NCI-H187 (cell line): Measurements from ENCODE around the gene INPP5J.
"Not testable (repeated sequence)": the region's sequence is repeated elsewhere in the genome, so short reads cannot be mapped to it uniquely, and the experiment has no call there.

Experiments used
- DNase-seq, 2 experiments: peaks; one replicate each; lab custom pipeline; 2025; lab: John Stamatoyannopoulos, UW

Gene INPP5J

DNA sequence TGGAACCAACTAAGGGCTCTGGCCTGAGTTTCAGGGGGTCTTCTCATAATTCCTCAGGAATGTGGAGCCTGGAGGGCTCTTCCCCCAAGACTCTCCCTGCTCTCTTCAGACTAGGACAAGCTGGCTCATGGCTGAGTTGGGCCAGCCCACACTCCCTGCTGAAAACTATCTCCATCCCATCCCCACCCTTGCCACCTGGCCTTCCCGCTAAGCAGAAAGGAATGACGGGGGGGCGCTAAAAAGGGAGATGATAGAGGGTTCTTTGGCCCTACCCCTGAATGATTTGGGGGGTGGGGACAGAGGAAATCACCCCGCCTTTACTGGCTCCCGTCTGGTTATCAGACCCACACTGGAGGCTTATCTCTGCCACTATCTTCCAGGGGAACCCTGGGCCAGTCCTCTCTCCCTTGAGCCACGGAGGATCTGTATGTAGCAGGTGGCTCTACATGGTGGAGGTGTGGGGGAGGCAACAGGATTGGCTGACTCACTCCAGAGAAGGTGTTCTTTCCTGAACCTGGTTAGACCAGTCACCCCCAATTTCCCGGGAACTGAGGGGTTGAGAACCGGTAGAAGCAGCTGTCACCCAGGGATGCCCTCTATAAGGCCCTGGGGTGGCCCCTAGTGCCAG lies 35.9 kb upstream of the INPP5J start:
- DNase-seq, result no peak

DNA sequence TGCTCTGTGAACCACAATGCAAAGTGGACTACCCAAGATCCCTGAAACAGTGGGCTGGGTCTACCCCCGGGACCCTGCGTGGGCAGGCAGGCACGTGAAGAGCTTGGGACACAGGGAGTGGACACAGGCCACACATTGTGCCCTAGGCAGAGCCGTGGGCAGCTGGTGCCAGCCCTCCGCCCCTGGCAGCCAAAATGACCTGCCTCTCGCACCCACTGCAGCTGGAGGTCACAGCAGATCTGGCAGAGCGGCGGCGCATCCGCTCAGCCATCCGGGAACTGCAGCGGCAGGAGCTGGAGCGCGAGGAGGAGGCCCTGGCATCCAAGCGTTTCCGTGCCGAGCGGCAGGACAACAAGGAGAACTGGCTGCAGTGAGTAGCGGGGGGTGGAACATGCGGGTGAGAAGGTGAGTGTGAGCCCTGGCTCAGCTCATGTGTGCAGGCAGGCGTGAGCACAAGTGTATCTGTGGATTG lies 35.0 kb upstream of the INPP5J start:
- DNase-seq, result no peak

DNA sequence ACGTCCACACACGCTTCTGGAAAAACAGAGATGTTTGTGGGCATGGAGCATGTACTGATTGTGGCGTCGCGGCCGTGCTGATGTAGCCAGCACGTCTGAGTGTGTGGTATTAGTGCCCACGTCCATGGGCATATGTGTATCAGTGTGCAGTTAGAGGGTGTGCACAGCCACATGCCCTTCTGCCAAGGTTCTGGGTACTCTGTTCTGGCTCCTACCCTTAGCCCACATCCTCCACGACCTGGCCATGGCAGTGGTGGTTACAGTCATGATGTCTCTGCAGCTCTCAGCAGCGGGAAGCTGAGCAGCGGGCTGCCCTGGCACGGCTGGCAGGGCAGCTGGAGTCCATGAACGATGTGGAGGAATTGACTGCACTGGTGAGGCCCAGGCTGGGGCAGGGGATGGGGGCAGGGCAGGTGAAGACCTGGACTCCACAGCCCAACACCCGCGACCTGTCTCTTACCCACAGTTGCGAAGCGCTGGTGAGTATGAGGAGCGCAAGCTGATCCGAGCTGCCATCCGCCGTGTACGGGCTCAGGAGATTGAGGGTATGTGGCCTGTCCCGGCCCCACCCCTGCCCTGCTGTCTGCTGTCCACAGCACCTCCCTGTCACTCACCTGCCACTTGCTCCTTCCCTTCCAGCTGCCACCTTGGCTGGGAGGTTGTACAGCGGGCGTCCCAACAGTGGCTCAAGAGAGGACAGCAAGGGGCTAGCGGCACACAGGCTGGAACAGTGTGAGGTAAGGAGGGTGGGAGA lies 34.4 kb upstream of the INPP5J start:
- DNase-seq, result no peak

DNA sequence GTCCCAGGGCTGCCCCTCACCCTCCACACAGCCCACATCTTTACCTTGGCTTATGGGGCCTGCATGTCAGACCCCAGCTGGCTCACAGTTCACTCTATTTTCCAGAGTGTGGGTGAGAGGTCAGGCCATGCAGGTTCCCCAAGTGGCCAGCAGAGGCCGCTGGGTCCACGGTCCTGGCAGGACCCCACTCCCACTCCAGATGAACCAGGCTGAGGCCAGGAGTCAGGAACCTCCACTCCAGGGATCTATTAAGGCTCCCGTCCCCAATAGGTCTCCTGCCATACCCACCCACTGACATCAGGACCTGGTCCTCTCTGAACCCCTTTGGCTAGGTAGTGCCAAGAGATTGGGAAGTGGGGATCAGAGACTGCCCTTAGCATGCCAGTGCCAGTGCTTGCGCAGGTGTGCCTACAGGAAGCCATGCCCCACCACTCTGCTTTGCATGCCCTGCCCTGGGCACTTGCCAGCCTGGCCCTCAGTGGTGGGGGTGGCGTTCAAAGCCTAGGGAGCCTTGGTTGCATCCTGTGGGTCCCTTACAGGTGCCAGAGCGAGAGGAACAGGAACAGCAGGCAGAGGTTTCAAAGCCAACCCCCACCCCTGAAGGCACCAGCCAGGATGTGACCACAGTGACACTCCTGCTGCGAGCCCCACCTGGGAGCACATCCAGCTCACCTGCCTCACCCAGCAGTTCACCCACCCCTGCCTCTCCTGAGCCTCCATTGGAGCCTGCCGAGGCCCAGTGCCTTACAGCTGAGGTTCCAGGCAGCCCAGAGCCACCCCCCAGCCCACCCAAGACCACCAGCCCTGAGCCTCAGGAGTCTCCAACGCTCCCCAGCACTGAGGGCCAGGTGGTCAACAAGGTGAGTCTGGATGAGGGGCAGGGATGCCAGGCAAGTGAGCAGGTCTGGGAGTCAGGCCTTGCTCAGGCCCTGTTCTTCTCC lies 33.3 kb upstream of the INPP5J start:
- no peak for DNase-seq

DNA sequence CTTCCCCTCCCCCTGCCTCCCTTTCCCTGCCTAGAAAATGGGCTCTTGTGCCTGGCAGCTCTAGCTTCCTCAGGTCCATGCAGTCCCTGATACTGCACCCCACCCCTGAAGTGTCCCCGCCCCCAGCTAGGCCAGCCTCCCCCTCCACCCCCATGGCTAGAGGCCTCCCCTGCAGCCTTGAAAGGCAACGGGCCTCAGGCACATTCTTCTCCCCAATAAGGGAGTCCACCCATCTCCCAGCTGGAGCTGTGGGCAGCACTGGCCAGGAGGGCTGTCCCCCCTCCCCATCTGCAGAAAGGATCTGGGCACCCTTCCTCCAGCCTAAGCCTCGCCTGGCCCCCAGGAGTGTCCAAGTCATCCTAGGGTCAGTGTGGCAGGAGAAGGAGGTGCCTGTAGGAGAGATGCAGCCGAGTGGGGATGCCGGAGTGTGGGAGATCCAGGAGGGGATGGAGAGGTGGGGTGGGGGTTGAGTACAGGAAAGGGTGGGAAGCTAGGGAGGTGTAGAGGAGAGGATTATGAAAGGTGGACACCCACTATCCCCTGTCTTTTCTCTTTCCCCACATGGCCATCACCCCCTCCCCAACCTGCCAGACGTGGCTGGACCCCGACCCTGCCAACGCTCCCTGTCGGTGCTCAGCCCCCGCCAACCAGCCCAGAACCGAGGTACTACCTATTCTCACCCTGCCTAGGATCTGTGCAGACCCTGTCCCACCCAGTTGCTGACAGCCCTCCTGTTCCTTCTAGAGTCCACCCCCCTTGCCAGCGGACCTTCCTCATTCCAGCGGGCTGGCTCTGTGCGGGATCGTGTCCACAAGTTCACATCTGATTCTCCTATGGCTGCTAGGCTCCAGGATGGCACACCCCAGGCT lies 32.3 kb upstream of the INPP5J start:
- no peak for DNase-seq

DNA sequence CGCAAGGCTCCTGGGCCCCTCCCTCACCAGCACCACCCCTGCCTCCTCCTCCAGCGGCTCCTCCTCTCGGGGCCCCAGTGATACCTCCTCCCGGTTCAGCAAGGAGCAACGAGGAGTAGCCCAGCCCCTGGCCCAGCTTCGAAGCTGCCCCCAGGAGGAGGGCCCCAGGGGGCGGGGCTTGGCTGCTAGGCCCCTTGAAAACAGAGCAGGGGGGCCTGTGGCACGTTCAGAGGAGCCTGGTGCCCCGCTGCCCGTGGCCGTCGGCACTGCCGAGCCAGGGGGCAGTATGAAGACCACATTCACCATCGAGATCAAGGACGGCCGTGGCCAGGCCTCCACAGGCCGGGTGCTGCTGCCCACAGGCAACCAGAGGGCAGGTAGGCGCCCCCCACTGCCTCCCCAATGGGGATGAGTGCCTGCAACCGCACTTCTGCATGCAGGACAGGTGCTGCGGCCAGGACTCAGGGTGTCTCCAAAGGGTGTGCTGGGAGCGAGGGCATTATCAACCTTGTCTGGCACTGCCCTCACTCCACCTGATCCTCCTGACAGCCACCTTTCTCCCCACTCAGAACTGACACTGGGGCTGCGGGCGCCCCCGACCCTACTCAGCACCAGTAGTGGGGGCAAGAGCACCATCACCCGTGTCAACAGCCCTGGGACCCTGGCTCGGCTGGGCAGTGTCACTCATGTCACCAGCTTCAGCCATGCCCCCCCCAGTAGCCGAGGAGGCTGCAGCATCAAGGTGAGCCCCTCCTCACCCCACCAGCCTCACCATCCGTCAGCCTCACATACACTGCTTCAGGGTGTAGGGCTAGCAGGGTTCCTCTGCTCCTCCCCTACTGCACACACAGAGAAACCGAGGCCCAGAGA lies 31.4 kb upstream of the INPP5J start:
- no peak for DNase-seq

DNA sequence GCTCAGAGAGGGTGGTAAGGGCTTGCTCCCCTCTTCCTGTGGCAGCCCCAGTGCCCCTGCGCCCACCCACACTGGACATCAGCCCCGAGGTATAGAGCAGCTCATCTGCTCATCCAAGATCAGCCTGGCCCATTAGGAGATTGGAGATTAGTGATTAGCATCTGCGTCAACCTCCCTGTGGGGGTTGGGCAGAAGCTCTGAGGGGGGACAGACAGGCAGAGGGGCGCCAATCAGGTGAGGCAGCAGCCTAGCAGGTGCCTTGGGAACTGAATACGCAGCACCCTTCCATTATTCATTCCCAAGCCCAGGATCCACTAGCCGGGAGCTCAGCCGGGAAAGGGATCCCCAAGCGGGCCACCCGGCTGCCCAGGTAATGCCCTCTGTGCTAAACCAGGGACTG lies 30.6 kb upstream of the INPP5J start:
- DNase-seq, result no peak

DNA sequence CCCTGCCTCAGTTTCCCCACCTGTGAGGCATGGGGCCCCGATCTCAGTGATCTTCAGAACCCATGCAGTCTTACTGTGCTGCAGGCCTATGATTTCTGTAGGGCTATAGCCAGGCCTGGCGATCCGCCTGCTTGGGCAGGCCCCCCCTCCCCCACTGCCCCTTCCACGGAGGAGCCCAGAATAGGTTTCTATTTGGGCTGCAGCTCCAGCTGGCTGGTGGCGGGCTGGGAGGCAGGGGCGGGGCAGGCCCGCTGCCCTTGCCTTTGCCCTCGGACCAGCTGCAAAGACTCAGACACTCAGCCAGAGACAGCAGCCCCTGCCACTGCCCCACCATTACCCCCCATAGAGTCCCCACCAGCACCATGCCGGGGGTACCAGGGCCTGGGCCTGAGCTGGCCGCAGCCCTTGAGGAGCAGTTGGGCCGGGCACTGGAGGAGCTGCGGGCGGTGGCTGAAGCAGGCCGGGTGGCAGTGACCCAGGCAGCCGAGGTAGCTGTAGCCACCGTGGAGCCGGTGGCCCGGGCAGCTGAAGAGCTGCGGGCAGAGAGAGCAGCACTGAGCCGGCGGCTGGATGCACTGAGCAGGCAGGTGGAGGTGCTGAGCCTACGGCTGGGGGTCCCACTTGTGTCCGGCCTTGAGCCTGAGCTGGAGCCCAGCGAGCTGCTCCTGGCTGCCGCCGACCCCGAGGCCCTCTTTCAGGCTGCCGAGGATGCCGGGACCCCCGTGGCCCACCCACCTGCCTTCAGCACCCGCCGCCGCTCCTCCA lies 29.5 kb upstream of the INPP5J start:
- no peak for DNase-seq

DNA sequence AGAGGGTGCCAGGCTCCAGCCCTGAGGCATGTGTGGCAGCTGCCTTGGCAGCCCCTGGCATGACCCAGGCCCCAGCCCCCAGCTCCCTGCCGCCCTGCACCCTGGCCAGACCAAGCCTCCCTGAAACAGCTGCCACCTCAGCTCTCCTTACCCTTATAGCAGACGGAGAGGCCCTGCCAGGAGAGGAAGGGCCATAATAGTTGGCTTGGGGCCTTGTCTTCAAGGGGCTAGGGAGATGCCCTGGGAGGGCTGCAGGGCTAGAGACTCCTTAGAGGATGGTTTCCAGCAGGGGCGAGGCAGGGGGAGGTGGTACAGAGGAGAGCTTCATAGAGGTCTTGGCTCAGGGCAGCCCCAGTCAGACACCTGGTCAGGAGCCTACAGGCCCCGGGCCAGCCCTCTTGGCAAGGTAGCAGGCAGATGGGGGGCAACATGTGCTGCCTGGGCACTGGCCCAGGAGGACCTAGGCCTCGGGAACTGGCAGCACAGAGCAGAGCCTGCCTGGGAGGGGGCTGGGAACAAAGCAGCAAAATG lies 28.7 kb upstream of the INPP5J start:
- no peak for DNase-seq

DNA sequence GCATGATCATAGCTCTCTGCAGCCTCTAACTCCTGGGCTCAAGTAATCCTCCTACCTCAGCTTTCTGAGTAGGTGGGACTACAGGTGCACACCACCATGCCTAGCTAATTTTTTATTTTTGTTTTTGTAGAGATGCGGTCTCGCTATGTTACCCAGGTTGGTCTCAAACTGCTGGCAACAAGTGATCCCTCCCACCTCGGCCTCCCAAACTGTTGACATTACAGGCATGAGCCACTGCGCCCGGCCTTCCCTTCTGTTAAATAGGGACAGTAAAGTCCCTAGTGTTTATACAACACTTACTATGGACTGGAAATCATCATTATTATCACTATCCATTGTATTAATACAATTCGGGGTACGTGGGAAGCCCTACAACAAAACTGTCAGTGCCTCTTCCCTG lies 28.0 kb upstream of the INPP5J start:
- DNase-seq, result no peak

DNA sequence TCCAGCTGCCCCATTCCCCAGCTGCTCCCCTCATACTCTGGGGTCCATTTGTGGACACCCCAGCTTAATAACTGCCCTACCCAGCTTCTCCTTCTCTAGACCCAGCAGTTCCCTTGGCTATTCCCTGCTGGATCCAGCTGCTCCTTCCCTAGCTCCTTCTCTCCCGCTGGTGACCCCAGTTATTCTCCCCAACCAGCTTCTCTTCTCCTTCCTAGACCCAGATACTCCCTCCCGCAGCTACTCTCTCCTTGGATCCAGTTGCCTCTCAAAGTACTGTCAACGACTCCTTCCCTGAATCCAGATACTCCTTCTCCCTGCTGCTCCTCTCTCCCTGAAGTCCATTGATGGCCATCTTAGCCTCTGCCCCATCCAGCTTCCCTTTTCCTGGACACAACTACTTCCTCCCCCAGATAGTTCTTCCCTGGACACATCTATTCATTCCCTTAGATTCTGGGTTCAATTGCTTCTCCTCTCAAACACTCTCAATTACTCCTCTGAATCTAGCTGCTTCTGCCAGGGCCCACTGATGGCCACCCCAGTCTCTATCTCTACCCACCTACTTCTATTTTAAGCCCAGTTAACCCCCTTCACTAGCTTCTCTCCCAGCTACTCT lies 27.0 kb upstream of the INPP5J start:
- no peak for DNase-seq

DNA sequence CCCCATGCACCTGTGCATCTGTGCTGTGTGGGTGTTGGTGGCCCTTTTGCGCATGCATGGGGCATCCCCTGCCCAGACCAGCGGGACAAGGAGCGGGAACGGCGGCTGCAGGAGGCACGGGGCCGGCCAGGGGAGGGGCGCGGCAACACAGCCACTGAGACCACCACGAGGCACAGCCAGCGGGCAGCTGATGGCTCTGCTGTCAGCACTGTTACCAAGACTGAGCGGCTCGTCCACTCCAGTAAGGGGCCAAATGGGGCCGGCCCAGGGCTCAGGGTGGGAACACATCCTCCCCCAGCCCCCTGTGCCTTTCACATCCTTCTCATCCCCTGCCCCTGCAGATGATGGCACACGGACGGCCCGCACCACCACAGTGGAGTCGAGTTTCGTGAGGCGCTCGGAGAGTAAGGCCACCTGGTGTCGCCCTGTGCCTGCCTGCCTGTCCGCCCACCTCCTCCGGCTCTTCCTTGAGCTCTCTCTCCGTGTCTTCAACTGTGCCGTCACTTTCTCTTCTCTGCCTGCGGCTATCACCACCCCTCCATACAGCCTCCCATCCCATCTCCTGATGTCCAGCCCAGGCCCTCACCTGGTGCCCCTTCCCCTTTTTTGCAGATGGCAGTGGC lies 26.0 kb upstream of the INPP5J start:
- no peak for DNase-seq

DNA sequence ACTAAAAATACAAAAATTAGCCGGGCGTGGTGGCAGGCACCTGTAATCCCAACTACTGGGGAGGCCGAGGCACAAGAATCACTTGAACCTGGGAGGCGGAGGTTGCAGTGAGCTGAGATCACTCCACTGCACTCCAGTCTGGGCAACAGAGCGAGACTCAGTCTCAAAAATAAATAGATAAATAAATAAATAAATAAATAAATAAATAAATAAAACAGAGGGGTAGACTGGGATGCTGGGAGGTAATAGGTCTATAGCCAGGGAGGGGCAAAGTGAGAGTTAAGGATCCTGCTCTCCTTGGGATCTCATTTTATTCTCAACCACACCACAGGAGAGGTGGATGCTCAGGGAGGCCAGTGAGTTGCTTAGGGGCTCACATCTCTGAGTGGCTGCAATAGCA lies 25.2 kb upstream of the INPP5J start:
- DNase-seq, result not testable (repeated sequence)

DNA sequence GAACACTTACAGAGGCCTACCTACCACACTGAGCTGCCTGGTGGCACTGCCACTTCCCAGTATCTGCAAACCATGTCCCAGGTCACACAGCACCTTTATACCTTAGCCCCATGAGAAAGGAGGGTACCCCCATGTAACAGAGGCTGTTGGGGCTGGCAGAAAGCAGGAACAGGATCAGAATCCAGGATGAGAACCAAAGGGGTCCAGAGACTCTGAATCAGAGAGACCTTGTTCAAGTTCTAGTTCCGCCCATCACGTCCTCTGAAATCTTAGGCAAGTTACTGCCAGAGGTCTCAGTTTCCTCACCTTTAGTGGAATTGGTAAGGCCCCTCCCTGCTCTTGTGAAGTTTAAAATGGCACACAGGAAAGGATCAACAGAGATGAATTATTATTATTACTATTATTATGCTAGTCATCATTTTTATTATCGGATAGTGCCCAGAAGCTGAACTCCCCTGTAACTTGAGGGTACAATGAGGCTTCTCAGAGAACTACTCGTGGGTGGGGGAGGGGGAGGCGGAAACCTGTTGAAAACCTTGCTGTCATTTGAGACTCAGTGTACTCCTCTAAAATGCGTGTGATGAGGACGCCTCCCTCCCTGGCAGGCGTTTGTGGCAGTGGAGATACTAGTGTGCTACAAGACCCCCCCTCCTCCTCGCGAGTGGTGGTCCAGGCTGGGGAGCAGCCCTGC lies 24.7 kb upstream of the INPP5J start:
- DNase-seq, result no peak

DNA sequence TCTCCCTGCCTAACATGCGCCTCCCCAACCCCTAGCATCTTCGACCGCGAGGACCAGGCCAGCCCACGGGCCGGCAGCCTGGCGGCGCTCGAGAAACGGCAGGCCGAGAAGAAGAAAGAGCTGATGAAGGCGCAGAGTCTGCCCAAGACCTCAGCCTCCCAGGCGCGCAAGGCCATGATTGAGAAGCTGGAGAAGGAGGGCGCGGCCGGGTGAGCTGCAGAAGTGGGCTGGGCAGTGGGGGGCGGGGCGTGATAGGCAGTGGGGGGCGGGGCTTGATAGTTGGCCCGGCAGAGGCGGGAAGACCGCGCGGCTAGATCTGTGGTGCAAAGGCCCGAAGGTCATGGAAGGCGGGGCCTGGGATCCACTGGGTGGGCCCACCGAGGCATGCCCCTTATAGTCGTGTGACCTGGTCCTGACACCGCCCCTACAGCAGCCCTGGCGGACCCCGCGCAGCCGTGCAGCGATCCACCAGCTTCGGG lies 24.1 kb upstream of the INPP5J start:
- no peak for DNase-seq

DNA sequence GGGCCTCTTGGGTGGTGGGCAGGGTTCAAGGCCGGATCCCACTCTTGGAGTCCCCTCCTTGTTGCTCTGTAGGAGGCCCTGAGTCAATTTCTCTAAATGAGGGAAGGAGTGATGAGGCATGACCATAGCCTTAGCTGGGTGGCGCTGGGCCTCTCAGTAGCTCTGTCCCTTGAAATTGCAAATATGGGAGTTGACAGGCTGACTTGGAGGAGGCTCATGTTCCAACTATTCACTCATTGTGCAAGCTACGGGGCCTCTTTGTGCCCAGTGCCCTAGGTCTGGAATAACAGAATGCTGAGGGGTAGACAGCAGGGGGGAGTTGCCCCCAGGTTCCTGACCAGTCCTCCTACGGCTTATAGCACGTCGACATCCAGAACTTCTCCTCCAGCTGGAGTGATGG lies 23.4 kb upstream of the INPP5J start:
- no peak for DNase-seq

DNA sequence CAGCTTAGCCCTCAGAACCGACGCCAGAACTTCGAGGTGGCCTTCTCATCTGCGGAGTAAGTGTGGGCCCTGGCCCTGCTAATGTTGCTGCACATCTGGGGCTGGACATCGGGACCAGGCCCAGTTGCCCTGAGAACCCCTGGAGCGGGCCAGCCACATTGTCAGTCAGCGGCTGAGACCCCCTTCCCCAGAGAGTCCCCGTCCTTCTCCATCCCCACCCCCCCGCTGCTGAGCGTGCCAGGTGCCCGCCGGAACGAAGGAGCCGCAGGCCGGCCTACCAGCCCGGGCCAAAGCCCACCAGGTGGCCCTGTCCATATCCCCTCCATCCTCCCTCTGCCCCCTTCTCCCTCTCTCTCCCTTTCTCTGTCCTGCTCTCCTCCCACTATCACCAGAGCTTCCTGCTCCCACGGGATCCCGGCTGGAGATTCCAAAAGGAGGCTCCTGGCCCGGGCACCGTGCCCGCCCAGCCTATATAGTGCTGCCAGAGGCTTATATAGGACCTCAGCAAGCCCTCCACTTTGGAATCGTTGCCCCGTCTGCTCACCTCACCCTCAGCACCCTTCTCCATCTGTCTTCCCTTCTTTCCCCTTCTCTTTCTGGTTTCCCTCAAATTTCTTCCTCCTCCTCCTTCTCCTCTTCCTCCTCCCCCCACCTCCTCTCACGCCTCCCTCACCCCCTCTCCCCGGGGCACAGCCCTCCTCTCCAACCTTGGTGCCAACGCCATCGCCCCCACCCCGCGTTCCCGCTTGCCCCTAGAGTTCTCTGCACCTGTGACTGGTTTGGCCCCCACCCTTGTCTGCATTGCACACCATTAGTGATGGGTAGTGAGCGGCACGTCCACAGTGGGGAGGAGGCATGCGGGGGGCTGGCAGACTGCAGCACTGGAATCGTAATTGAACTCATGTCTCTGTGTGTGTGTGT lies 22.7 kb upstream of the INPP5J start:
- DNase-seq, result no peak
